DLD1 (cell line): Measurements from ENCODE around the gene CLC.
"Not testable (repeated sequence)": the region's sequence is repeated elsewhere in the genome, so short reads cannot be mapped to it uniquely, and the experiment has no call there.

Experiments
- in situ Hi-C: cut with HindIII; loops from 2 replicates; pipeline ENCODE4 v1.10.0; 2017; ENCODE audit warnings: low sequenced_read_pairs

CLC gene

GRCh38 chr19:39731685-39732084 is 6.1 kb downstream of the CLC start:
- in situ Hi-C loops: no loop called here

DNA sequence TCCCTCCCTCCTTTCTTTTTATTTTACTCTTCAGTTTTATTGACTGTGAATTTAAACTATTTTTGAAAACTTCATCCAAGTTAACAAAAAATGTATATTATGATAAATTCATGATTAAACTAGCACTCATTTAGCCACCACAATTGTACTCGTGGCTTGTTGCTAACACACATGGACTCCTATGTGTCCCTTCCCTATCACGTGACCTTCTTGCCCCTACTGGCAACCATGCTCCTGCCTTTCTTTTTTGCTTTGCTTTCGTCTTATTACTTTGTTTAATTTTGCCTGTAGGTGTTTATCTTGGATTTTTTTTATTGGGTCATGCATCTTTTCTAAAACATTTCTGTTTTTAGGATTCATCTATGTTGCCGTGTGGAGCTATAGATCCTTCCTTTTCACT is 8.2 kb downstream of the CLC start:
- in situ Hi-C loops: no loop called here

DNA sequence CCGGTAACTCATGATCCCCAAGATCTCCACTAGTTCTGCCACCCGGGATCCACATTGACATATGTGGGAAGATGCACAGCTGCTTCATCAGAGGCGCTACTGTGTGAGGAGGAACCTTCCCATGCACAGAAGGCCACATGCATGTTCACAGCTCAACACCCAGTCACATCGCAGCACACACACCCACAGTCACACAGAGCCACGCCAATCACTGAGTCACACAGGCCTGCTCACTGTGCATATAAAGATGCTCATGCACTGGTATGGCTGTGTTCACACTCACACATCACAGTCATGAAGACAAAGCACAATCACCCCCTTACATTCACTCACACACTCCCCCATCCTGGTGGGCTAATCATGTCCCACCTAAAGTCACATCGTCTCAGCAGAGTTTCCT is 9.8 kb downstream of the CLC start:
- in situ Hi-C loops: no loop called here

DNA sequence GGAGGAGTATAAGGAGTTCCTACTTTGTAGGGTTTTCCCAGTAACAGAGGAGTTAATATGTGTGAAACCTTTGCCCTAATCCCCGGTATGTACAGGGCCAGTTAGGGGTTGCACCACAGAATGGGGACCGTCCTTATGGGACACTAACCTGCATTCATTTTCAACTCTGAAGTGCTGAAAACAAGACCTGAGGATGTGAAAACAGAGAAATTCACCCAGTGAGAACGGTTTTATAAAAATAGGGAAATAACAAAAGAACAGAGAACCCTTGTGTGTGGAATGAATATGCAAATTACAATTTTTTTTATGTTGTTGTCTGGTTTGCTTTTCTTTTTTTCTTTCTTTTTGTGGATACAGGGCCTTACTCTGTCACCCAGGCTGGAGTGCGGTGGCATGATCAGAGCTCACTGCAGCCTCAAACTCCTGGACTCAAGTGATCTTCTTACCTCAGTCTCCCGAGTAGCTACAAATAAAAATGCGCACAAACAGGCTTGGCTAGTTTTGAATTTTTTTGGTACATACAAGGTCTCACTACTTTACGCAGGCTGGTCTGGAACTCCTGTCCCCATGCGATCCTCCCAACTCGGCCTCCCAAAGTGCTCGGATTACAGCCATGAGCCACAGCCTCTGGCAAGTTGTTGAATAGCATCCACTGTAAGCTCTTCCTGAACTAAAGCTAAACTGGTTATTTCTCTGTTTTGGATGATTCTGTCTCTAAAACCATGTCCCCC is 10.6 kb downstream of the CLC start:
- in situ Hi-C loops: no loop called here

DNA sequence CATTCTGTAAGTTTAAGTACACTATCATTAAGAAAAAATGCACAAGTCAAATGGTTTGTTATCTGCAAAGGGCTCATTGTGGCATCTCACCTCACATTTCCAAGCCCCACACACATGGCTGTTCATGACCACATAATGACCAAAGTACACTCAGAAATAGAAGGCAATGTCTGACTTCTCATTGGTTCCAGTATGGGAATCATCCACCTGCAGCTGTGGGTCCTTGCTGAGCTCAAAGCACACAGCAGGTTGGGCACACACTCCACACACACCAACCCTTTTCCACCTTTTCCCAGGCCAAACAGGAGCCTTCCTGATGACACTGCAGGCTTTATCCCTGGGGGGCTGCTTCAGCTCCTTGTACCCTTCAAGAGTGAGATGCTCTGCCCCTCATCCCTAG is 11.8 kb downstream of the CLC start:
- in situ Hi-C loops: no loop called here

- in situ Hi-C loops: not testable (repeated sequence)
These were observed 17.7 kb downstream of the CLC start for GRCh38 chr19:39720144-39720543.

DNA sequence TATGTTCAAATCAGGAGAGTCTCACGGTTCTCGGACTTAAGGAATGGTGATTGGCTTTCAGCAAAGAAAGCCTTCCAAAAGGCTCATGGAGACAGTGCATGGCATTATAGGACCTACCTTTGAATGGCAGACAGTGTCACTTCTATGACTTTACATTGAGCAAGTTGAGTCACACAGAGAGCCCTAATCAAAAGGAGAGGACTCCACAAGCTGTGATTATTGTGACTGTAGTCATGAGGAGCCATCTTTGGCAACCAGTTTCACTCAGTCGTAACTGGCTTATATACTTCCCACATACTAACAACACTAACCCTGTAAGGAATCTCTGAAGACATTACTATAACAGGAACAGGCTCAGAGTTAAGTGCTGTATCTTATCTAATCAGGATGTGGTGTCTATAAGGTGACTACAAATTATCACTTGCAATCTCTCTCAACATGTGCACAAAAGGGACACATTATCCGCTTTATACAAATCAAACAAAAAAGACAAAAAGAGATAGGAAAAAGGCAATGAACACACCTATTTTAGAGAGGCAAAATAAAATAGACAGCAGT is 27.4 kb downstream of the CLC start:
- in situ Hi-C loops: no loop called here

DNA sequence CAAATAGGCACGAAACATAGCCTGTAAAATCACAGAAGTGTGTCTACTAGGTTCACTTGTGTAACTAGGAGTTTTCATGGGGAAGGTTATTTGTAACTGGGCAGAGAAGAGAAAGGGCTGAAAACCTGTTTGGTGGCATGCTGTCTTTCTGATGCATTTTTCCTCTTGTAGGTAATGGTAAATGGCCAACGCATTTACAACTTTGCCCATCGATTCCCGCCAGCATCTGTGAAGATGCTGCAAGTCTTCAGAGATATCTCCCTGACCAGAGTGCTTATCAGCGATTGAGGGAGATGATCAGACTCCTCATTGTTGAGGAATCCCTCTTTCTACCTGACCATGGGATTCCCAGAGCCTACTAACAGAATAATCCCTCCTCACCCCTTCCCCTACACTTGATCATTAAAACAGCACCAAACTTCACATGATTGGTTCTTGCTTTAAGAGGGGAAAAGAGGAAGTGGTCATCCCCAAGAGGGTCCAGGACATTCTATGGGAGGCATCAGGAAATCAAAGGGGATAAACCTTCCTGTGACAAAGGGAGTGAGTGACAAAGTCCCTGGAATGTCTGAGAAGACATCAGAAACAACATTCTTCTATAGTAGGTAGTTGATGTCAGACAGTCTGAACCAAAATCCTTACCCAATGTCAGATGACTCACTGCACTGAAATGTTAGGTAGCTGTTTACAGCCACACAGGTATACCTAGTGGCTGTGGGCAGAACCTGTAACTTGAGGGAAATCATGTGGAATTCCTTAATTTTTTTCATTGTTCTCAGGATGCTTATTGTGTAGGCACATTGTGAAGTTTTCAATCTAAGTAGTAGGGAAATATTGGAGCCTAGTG is 28.6 kb downstream of the CLC start:
- in situ Hi-C loops: no loop called here

DNA sequence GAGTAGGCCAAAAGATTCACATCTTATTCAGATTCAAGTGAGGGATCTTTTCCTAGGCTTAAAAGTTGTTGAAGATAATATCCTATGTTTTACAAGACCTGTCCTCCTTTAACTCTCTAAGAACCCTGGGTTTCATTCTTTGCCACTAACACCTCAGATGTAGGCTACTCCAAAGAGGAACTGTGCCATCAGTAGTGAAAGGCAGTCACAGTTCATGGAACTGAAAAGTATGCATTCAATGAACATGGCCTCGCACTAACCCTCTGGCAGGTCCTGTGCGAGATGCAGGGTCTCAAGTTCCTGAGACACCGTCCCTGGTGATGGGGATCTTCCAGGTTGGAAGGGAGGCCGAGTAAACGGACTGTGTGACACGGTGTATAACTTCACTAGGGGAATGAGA is 29.2 kb downstream of the CLC start:
- in situ Hi-C loops: no loop called here

DNA sequence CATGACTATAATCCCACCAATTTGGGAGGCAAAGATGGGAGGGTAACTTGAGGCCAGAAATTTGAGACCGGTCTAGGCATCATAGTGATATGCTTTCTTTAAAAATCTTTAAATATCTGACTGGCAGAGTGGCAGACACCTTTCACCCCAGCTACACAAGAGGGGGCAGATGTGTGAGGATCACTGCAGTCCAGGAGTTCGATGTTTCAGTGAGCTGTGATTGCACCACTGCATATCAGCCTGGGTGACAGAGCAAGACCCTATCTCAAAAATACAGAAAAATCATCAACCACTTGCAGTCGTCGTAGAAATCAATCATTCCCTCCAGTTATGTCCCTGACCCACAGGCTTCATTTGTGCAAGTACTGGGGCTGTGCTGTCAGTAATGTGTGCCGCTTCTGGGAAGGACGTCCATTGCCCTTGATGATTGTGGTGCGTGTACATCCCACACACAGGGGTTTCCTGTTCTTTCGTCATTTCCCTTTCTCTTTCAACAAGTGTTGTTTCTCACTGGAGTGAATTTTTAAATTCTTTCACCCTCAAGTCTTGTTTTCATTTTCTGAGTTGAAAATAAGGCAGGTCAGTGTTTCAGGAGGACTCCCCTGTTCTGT is 32.1 kb downstream of the CLC start:
- in situ Hi-C loops: no loop called here

GRCh38 chr19:39704181-39705044 is 33.4 kb downstream of the CLC start, which contains the start of gene LGALS14:
Gene LGALS14, plus strand, starts transcription at chr19:39704481. Its CDS starts 48 bp downstream, at chr19:39704529.
- in situ Hi-C loops: no loop called here

DNA sequence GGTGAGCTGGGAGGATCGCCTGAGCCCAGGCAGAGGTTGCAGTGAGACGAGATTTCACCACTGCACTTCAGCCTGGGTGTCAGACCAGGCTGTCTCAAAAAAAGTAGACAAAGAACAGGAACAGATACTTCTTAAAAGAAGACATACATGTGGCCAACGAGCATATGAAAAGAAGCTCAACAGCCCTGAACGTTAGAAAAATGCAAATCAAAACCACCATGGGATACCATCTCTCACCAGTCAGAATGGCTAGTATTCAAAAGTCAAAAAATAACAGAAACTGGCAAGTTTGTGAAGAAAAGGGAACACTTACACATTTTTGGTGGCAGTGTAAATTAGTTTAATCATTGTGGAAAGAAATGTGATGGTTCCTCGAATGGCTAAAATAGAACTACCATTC is 36.5 kb downstream of the CLC start:
- in situ Hi-C loops: no loop called here

DNA sequence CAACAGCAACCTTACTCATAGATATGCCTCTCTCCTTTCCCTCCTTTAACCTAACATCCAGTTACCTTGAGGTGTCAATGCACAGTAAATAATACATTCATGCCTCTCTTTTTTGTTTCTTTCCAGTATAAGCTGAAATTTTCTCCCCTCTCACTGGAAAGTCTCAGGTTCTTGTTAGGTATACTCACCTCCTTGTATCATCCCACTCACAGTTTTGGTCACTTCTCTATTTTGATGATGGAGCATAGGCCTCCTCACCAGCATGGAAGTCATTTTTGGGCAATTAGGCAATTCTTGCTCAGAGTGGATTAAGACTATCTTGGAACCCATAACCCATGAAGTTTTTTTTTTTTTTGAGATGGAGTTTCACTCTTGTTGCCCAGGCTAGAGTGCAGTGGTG is 39.3 kb downstream of the CLC start:
- in situ Hi-C loops: no loop called here

GRCh38 chr19:39696387-39696786 is 41.4 kb downstream of the CLC start:
- in situ Hi-C loops: no loop called here

DNA sequence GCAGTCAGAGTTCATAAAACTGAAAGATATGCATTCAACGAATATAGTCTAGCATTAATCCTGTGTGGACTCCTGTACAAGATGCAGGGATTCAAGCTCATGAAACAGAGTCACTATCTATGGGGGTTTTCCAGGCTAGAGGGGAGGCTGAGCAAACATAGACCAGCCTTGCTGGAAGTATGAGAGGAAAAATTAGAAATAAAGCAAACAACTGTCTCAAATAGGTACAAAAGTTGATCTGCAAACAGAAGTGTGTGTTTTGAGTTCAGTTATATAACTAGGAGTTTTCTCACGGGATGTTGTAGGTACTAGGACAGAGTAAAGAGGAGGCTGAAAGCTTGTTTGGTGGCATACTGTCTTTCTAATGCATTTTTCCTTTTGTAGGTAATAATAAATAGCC is 42.1 kb downstream of the CLC start:
- in situ Hi-C loops: no loop called here

GRCh38 chr19:39692822-39693221 is 45.0 kb downstream of the CLC start:
- in situ Hi-C loops: no loop called here

- in situ Hi-C loops: no loop called here
These were observed 45.7 kb downstream of the CLC start for GRCh38 chr19:39692166-39692565.

DNA sequence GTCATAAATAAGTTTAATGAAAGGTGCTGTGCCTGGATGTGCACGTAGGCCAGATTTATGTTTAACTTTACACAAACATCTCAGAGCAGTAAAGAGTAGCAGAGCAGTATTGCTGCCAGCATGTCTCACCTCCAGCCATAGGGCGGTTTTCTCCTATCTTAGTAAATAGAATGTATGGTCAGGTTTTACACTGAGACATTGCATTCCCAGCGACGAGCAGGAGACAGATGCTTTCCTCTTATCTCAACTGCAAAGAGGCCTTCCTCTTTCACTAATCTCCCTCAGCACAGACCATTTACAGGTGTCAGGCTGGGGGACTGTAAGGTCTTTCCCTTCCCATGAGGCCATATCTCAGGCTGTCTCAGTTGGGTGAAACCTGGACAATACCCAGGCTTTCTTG is 49.2 kb downstream of the CLC start:
- in situ Hi-C loops: not testable (repeated sequence)

- in situ Hi-C loops: no loop called here
These were observed 51.1 kb downstream of the CLC start for GRCh38 chr19:39686739-39687138.

- in situ Hi-C loops: no loop called here
These were observed 53.6 kb downstream of the CLC start for GRCh38 chr19:39684267-39684666.

DNA sequence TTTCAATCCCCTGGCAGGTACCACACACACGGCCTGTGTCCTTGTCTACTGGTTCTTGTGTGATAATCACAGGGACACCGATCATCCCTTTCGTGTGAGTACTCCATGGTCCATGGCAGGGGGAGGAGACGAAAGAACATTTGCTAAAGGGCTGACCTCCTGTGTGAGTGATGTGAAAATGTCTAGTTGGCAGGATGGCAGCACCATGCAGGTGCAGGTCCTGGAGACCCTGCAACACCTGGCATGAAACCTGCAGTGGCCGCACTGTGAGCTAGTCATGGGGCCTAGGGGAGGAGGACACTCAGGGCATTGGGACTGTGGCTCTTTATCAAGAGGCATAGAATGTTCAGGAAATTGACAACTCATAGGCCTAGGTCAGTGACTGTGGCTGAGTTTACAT is 56.4 kb downstream of the CLC start:
- in situ Hi-C loops: no loop called here
